GM18505 (cell line): ENCODE data around the gene OR13C2.
"Not testable (repeated sequence)": the region's sequence is repeated elsewhere in the genome, so short reads cannot be mapped to it uniquely, and the experiment has no call there.

ENCODE experiments used
- ATAC-seq: cut with Tn5 transposase; IDR thresholded peaks from one replicate; pipeline ENCODE4 v1.9.1; 2021; ENCODE audit not compliant: unreplicated experiment
- POLR2A ChIP-seq: IDR thresholded peaks from 4 replicates; pipeline ENCODE4 v1.6.1; 2011; ENCODE audit warnings: borderline replicate concordance; ENCODE audit not compliant: insufficient read depth, insufficient read length; ENCODE audit errors: extremely low read depth

Gene OR13C2, protein sequence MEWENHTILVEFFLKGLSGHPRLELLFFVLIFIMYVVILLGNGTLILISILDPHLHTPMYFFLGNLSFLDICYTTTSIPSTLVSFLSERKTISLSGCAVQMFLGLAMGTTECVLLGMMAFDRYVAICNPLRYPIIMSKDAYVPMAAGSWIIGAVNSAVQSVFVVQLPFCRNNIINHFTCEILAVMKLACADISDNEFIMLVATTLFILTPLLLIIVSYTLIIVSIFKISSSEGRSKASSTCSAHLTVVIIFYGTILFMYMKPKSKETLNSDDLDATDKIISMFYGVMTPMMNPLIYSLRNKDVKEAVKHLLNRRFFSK

DNA sequence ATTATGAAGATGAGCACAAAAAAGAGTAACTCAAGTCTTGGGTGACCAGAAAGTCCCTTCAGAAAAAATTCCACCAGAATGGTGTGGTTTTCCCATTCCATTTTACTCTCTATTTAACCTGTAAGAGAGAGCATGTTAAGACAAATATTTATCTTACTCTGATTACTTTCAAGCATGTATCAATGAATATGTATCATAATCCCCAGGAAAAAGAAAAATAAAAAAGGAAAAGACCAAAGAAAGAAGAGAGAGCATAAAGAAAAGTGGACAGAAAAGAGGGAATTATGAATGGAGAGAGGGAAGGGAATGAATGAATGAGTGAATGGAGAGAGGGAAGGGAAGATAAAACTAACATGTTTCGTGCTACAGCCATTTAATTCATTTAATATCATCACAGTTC, at the start of gene OR13C2:
OR13C2 (minus strand) TSS at position 101 of the 400 bp plus-strand sequence; CDS start at position 101, 0 bp downstream.
- not testable (repeated sequence) for ATAC-seq

DNA sequence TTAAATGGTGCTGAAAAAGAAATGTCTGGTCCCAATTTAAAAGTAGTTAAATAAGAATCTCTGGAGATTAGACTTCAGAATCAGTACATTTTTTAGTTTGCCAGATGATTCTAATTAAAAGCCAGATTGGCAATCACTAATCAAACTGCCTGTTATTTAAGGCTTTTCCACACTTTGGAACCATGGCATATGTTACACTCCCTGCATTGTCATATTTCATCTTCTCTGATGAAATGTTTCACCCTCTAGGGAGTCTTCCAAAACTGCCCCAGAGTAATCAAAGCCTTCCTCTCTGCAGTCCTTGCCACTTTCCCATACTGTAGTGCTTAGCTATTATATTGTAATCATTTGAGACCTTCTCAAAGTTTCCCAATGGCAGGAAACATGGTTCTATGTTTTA, 30.0 kb upstream of the OR13C2 start:
- TF ChIP-seq POLR2A: no peak
- ATAC-seq: no peak

DNA sequence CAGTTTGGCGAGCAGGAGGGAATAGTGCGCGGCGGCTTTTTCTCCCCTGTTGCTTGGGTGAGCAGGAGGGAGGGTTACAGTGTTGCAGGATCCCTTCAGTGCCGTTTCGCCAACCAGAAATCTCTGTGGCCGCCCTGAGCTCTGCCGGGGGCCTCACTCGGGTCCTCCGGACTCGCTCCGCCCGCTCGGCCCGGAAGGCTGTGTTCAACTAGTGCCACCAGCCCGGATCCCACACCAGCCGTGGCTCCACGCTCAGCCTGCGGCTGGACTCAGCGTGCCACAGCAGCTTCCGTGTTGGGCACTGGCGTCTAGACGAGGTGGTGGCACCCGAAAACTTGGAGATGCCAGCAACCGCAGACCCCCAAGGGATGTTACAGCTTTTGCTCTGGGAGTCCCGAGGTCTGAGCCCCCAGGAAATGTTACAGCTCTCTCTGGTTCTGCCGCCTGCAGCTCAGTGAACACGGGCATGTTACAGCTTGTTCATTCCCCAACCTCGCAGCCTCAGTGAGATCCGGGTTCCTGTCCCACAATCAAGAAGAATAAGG, 28.6 kb upstream of the OR13C2 start:
- ATAC-seq: no peak

DNA sequence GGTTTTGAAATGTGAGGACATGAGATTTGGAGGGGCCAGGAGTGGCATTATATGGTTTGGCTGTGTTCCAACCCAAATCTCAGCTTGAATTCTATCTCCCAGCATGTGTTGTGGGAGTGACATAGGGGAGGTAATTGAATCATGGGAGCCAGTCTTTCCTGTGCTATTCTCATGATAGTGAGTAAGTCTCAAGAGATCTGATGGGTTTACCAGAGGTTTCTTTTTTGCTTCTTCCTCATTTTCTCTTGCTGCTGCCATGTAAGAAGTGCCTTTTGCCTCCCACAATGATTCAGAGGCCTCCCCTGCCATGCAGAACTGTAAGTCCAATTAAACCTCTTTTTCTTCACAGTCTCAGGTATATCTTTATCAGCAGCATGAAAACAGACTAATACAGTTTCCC, 20.5 kb upstream of the OR13C2 start:
- not testable (repeated sequence) for ATAC-seq

More for the DNA sequence above, 28.6 kb upstream of the OR13C2 start:
- TF ChIP-seq POLR2A: no peak

DNA sequence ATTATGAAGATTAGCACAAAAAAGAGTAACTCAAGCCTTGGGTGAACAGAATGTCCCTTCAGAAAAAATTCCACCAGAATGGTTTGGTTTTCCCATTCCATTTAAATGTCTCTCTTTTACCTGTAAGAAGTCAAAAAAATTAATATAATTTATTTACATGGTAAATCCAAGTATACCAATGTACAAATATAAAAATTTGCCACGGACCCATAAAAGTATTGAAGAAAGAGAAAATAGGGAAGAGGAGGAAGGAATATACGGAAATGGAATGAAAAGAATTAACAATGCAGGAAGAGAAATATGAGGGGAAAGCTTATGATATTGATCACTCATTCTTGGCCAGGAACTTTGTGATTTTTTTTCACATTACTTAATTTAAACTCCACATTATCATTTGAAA, 12.7 kb upstream of the OR13C2 start, which contains the start of gene OR13C9:
OR13C9 (minus strand) TSS at position 101 of the 400 bp plus-strand sequence; CDS start at position 101, 0 bp downstream.
- no peak for ATAC-seq
- TF ChIP-seq POLR2A: no peak

DNA sequence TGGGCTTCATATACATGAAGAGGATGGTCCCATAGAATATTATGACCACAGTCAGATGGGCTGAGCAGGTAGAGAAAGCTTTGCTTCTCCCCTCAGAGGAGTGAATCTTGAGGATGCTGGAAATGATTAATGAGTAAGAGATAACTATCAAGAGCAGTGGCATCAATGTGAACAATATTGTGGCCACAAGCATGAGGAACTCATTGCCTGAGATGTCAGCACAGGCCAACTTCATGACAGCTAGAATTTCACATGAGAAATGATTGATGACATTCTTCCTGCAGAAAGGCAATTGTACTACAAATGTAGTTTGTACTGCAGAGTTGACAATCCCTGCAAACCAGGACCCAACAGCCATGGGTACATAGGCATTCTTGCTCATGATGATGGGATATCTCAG, 12.0 kb upstream of the OR13C2 start:
- no peak for ATAC-seq
- no peak for TF ChIP-seq POLR2A

DNA sequence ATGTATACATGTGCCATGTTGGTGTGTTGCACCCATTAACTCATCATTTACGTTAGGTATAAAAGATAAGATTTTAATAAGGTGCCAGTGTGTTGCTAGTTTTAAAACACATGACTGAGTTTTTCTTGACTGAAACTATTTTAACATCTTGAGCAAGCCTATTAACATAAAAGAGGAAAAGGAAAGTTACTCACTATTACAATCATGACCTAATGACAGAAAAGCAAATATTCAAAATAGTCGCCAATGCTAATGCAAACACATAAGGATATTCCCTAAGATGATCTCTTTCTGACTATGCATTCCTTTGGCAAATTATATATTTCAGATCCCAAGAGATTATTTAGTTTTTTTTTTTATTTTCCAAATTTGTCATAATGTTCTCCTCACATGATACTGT, 5.8 kb upstream of the OR13C2 start:
- no peak for TF ChIP-seq POLR2A
- ATAC-seq: no peak

DNA sequence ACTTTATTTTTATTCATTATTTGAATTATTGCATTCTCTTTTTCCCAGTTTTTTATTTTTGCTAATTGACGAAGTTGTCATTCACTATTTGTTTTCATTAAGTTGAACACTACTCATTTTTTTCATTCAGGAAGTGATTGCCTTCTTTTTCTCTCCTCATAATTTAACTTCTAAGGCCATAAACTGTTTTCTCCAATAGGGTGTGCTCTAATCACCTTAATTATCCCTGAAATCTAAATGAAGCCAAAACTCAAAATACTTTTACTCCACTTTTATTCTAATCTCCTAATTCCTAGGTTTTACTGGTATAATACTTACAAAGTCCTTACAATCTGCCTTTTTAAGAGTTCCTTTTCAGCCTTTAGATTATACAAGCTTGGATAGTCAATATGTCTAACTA, 2.9 kb upstream of the OR13C2 start:
- TF ChIP-seq POLR2A: no peak
- no peak for ATAC-seq

DNA sequence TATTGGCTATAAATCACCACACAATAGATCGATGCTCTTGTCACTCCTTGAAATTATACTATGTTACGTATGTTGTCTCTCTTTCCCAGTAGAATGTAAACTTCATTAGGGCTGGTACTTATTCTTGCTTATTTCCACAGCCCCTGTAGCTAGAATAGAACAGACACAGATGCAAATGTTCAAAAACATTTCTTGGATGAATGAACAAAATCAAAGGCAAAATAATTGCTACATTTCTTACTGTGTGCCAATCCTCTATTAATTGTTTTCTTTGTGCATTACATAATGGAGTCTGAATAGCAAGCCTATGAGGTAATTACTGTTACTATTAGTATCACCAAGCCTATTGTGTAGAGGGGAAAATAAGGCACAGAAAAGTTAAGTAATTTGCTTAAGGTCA, 725 bp upstream of the OR13C2 start:
- no peak for ATAC-seq

DNA sequence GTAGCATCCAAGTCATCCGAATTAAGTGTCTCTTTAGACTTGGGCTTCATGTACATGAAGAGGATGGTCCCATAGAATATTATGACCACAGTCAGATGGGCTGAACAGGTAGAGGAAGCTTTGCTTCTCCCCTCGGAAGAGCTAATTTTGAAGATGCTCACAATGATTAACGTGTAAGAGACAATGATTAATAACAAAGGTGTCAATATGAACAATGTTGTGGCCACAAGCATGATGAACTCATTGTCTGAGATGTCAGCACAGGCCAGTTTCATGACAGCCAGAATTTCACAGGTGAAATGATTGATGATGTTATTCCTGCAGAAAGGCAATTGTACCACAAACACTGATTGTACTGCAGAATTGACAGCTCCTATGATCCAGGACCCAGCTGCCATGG, 626 bp downstream of the OR13C2 start:
- TF ChIP-seq POLR2A: no peak
- ATAC-seq: no peak

More for the DNA sequence above, 725 bp upstream of the OR13C2 start:
- TF ChIP-seq POLR2A: no peak

DNA sequence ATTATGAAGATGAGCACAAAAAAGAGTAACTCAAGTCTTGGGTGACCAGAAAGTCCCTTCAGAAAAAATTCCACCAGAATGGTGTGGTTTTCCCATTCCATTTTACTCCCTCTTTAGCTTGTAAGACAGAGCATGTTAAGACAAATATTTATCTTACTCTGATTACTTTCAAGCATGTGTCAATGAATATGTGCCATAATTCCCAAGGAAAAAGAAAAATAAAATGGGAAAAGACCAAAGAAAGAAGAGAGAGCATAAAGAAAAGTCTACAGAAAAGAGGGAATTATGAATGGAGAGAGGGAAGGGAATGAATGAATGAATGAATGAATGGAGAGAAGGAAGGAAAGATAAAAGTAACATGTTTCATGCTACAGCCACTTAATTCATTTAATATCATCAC, 6.1 kb downstream of the OR13C2 start, which contains the start of gene OR13C5:
OR13C5 (minus strand) TSS at position 101 of the 400 bp plus-strand sequence; CDS start at position 101, 0 bp downstream.
- ATAC-seq: not testable (repeated sequence)

DNA sequence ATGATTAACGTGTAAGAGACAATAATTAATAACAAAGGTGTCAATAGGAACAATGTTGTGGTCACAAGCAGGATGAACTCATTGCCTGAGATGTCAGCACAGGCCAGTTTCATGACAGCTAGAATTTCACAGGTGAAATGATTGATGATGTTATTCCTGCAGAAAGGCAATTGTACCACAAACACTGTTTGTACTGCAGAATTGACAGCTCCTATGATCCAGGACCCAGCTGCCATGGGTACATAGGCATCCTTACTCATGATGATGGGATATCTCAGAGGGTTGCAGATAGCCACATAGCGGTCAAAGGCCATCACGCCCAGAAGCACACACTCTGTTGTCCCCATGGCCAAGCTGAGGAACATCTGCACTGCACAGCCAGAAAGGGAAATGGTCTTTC, 6.7 kb downstream of the OR13C2 start:
- not testable (repeated sequence) for ATAC-seq

DNA sequence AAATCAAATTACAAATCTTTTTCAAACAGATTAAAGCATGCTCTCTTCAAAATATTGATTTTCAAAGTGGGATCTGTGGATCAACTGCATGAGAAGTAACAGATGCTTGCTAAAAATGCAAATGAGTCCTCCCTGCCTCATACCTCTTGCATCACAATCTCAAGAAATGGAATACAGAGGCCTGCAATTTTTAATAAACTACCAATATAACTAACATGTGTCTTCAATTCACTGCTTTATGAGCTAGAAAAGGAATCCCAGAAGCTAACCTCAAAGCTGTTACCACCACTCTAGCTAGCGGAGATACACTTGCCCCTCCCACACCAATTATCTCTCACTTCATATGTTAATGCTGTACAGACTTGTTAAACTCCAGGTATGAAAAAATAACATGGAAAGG, 15.8 kb downstream of the OR13C2 start:
- ATAC-seq: no peak
- no peak for TF ChIP-seq POLR2A

DNA sequence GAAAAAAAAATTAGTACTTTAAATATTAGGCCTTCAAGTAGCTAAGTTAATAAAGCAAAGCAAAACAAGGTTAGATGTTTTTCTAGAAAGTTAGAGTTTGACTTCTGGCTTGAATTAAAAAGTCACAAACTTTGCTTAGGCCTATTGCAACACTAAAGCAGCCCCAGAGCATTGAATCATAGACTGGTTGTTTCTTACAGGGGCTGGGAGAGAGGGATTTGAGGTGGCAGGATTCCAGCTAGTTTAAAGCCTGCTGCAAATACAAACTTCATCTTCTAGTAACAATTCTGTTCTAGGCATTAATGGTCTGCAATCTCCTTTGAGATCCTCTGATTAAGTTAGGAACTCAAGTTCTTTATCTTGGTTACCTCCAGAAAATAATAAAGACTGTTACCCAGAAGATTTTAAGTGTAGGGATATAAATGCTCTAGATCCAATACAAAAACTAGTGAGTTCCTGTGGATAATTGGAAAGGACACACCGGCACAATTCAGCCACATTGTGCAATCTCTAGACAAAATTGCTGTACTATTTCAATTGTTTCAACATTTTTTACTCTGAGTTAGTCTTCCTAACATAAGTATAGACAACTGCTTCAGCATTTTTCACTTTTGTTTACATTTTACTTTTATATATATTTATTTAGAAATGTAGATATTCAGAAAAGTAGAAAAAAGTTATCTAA, 18.8 kb downstream of the OR13C2 start:
- ATAC-seq: no peak
- TF ChIP-seq POLR2A: no peak
